Kasumi-1 (cell line): Measurements from ENCODE around the gene DNALI1.

Experiments
- DNase-seq, 2 experiments: peaks; one replicate each; lab custom pipeline; 2025; lab: John Stamatoyannopoulos, UW

The DNALI1 gene

GRCh38 chr1:37602750-37603694, 46.3 kb downstream of the DNALI1 start:
- DNase-seq = peak; percentile 42 to 65

GRCh38 chr1:37605061-37605650, 48.4 kb downstream of the DNALI1 start:
- no peak for DNase-seq

DNA sequence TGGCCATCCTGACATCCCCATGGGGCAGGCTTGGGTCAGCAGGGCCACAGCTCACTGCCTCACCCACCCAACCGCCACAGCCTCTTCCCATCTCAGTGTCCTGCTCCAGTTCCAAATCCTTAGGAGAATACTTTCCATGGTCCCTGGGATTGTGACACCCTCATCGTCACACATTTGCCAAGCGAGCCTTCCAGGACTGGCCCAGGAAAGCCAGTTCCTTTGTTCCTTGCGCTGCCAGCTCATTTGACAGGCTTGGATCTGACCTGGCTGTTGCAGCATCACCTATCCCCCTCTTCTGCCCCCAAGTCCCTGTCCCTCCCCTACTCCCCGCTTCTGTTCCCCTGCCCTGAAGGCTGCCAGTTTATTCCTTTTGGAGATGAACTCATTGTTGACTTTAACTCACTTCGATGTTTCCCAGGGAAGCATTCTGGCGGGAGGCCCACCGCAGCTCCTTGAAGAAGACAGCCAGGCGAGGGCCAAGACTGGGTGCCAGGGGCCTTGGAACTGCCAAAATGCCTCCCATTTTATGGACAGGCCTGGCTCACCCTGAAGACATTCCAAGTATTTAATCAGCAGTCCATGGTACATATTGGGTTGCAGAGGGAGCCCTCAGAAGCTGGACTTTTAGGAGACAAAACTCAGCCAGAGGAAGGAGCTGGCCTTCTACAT, 49.2 kb downstream of the DNALI1 start:
- no peak for DNase-seq

- no peak for DNase-seq
Measured at GRCh38 chr1:37606481-37607263, 49.9 kb downstream of the DNALI1 start.

- DNase-seq = peak; percentile 14 to 24
Measured at GRCh38 chr1:37609002-37609401, 52.3 kb downstream of the DNALI1 start.

- DNase-seq = no peak
Measured at GRCh38 chr1:37609994-37610393, 53.3 kb downstream of the DNALI1 start.

- no peak for DNase-seq
Measured at GRCh38 chr1:37612186-37612585, 55.4 kb downstream of the DNALI1 start.

DNA sequence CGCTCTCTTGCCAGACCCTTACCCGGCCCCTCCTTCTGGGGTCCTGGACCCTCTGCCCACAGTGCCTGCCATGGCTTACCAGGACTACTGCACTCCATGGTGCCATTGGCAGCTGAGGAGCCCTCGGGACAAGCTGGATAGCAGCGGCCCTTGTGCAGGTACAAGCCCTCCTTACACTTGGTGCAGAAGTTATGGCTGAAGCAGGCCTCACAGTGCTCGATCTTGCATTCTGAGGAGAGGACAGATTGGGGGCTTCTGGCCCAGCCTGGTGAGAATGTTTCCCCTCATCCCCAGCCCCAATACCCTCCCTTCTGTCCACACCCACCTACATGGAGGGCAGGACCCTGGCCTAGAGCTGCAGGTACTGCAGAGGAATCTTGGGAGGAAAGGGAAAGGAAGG, 57.4 kb downstream of the DNALI1 start:
- DNase-seq = no peak

- no peak for DNase-seq
Measured at GRCh38 chr1:37616330-37616729, 59.6 kb downstream of the DNALI1 start.
